ENCODE measurements around the gene NUDT17.

Gene NUDT17

DNA sequence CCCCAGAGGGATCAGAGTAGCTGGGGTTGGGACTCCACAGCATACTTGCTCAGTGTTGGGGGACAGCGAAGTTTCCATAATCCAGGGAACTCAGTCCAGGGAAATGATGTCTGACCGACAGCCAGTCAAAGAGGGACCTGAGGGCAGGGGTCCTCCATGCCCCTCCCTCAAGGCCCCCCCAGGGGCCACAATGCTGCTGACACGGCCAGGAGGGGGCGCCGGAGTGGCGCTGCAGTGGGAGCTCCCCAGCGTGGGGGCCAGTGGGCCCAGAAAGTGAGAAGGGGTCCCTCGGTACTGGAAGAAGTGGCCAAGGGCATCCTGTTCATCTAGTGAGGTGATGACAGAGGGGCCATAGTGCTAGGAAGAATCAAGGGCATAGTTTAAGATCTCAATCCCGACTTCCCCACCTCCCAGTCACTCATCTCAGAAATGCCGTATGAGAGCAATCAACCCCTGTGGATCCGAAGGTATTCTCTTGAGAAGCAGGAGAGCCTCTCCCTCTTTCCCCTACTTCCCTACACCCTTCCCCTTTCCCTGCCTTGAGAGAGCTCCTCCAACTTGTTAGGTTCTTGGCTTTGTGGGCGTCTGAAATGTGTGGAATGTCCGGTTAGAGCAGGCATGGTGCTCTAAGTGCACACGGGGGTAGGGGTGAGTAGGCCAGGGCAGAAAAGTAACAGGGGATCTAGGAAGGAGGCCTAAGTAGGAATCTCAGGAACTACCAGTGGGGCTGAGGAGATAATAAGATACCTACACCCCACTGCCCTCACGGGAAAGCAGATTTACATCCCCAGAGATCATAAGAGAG, 4.1 kb downstream of the NUDT17 start:
- no peak for DNase-seq

DNA sequence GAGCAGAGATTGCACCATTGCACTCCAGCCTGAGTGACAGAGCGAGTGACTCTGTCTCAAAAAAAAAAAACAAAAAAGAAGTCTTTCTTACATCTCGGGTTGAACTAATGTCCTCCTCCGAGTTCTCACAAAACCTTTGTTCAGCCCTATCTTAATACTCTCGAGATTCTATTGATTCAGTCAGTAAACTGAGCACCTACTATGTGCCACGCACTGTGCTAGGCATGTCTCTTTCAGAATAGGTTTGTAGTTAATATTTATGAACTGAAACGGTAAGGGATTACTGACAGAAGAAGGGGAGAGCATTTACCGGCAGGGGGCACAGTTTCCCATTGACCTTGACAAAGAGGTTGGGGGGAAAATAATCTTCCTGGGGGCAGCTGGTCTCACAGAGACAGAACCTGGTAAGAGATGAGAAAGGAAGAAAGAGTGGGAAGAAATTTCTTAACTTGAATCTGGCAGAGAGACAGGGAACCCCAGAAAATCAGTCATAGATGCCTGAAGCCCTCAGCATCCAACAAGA, 10.1 kb downstream of the NUDT17 start:
- no peak for DNase-seq

DNA sequence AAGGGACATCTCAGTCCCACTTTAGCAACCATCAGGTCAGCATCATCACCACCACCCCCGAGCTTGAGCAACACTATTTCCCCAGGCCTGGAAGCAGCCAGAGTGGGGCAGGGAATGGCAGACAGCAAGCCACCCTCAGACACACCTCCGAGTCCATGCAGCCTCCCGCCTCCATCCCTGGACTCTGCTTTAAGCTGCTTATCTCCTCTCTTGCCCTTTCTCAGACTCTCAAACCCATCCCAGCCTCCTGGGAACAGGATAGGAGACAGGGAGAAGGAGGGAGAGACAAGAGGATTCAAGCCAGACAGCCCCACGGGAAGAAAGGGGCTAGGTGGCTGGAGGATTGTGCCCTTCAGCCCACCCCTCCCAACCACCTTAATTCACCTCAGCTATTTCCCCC, 11.7 kb downstream of the NUDT17 start:
- no peak for DNase-seq

DNA sequence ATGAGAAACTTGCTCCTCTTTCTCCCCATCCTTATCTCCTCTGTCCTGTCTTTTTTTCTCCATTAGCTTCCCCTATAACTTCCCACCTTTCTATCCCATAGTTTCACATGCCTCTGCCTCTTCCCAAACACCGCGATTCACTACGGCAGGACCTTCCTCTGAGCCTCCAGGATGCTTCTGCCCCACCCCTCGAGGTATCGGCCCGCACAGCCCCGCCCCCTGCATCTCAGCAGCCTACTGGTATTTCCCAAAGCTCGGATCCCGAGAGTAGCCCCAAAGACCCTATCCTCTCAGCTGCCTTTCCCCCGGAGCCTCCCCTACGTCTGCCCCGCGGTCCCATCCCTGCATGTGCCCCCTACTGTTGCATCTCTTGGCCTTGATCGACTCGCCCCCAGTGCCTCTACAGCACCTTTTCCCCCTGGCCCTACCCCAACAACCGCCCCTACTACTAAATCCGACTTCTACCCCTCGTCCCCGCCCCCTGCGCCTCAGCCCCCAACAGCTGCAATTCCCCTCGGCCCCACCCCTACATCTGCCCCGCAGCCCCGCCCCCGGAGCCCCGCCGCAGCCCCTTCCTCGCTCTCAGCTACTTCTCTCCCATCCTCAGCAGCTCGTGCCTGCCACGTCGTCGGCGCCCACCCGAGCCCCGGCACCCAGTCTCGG, 12.9 kb downstream of the NUDT17 start:
- peak; percentile 48 to 61 for DNase-seq

DNA sequence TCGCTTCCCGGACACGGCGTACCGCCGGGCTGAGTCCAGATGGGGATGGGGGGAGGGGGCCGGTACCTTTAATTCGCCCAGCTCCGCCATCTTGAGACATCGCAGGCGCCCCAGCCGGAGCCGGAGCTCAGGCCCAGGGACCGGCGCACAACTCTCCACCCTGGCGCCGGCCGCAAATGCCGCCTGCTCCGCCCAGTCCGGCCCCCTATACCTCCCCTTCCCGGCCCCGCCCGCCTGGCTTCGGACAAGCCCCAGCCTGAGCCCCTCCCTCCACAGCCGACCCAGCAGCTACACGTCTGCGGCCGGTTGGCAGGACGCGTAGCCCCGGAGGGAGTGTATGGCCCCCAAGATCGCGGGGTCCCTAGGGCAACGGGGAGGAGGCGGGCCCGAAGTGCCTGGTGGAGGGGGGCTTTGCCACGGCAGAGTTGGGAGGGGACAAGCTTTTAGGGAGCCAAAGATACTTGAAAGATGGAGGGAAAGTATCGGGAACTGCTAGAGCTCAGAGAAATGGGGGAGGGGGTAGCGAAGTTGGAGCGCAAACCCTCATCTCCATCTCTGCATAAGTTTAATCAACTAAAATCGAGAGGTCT, 13.6 kb downstream of the NUDT17 start, which contains the start of gene PIAS3:
Gene PIAS3, minus strand, starts transcription at position 181 of the 590 bp plus-strand sequence. Its CDS starts 91 bp downstream, at position 90.
- DNase-seq: peak; percentile 75 to 76

DNA sequence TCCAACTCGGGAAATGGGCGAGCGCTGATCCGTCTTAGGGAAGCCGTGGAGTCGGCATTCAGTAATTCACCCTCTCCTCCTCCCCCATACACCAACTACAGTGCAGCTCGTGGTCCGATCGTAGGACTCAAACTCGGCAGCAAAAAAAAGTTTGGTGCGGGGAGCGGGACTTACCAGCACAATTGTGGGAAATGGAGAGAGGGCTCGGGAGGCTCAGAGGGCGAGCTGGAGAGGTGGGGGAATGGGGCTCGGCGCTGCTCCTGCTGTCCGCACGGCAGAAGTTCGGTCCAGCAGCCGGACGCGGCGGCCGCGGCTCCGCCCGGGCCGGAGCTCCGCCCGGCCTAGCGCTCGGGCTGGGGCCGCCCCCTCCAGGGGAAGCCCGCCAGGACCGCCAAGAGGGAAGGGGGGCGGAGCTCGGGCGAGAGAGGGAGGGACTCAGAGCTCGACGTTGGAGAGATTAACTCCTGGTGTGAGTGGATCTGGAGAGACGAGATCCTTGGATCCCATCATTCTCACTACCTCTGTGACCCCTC, 14.1 kb downstream of the NUDT17 start:
- DNase-seq: peak; percentile 69

DNA sequence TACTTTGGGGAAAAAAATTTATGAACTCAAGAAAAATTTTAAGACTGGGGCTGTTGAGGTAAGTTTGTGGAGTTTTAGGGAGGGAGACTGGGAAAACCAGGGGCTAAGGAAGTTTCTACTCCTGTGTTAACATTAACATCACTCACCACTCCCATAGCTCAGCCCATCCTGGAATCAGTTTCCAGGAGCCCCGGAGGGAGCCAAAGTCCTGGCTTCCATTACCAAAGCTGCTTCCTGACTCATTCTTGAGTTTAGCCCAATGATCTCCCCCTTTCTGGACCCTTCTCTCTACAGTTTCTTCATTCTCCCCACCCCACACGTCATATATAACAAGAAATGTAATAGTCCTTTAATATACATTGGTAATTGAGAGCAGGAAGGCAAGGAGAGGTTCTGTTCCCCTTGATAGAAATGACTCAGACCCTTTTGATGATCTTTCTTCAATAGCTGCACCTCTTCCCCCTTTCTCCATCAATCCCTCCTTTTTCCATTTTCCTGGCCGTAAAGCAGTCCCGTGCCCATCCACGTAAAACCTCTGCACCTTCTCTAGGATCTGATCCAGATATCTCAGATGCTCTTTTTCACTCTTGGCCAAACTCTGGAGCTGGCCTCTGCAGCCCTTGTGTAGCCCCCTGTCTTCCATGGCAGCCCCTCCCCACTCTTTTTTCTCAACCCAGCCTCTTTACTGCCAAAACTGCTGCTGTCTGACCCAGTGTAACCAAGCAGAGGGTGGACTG, 18.0 kb downstream of the NUDT17 start:
- no peak for DNase-seq

DNA sequence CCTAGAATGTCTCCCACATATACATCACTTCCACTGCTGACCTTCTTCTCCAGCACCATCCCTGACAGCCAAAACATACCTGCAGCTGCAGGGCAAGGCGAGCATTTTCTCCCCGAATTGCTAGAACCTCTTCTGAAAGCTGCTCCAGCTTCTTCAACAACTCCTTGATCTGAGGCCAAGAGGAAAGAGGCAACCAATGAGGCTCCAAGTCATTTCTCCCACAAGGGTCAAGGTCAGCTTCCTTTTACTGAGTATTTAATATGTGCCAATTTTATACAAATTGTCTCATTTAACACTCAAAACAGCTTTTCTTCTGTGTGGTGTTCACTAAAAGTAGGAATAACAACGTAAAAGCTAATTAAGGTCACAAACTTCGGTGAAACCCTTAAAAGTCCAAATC, 22.8 kb downstream of the NUDT17 start:
- DNase-seq: no peak

DNA sequence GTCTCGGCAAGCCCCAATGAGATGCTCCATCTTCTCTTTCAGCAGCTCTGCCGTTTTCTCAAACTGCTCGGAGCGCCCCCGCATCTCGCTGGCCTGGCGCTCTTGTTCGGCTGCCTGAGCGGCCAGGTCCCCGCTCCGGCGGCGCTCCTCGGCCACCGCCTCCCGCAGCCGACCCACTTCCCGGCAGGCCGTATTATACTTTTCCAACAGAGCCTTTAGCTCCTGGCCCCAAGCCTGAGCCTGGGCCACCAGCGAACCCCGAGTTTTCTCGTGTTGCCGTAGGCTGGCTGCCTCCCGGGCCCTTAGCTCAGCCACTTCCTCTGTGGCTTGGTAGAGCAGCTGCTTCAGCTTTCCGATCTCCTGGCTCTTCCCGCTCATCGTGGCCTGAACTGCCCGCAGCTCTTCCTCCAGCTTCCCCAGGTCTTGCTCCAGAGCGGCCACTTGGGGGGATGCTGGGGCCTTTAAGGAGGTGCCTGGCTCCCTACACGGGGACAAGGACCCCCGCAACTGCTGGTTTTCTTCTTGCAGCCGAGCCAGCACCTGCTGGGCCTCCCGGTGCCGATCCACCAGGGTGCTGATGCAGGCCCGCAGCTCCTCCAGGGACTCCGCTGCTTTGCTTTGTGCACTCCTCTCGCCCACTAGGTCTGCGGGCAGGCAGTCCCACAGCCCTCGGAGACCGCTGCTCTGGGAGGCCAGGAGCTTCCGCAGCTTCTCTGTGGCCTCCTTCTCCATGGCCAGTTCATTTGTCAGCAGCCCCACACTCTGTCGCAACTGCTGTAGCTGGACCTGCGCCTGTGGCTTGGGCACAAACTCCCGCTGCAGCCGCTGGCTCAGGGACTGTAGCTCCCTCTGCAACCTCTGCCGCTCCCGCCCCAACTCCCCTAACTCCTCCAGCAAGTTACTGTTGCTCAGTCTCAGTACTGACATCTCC, 26.8 kb downstream of the NUDT17 start:
- peak; percentile 19 to 32 for DNase-seq

DNA sequence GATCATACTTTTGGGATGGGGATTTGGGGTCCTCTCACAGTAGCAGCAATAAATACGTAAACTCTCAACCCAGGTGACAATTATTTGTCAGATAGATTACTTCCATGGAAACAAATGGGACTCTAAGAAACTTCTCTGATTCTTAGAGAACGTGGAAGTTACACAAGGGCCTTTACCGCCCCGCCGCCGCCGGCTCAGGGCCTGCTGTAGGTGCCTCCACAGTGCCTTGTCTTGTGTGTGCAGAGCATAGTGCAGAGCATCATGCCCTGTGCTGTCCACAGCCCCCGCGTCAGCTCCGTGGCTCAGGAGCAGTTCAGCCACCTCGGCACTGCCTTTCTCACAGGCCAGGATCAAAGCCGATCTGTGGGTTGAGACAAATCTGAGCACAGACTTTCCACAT, 29.2 kb downstream of the NUDT17 start:
- DNase-seq: no peak

DNA sequence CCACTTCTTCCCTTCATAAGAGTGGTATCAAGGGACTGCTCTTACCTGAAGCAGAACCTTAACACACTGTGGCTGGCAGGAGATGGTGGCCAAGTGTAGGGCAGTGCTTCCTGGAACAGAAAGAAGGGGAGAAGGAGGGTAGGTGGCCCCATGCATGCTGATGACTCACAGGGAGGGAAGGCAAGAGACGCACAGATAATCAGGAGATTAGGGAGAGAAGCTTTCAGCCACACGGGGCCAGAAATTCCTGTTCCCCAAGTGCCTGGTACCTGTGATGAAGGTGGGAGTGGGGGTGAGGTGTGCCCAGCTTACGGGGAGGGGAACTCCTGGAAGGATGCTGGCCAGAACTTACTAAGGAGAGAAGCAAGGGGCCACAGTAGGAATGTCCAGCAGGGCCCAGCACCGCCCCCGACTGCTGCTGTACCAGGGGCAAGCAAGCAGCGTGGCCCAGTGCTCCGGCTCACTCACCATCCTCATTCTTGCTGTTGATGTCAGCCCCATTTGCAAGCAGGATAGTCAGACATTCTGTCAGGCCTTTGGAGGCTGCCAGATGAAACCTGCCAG, 32.6 kb downstream of the NUDT17 start:
- DNase-seq: no peak

DNA sequence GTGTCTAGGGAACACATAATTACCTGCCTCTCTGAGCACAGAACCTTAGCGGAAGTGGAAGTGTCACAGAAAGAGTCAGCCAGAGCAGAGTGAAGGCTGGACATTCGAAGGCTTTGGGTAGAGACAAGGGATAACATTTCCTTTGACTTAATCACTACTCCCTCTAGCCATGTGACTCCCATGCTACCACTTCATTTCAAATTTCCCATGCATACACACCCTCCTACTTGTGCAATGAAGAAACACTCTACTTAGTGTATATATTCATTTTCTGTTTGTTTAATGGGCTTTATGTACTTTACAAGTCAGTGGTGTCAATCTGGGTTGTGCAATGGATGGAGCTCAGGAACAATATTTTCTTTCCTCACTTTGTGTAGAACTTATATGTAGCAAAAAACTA, 33.3 kb downstream of the NUDT17 start:
- no peak for DNase-seq

DNA sequence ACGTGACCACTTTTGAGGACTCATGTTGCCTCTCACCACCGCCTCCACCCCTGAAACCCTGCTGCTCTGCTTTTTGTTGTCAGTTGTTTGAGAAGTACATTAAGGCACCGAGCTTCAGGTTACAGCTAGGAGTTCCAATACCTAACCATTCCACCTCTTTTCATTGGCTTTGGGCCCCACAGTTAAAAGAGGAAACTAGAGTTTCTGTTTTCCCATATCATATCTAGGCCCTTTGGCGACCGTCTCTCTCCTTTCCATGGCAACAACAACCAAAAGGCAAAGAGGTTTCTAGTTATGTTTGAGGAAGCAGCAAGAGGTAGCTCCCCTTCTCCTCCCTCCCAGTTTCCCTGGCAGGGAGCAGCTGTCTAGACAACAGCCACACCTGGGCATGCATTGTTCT, 34.3 kb downstream of the NUDT17 start:
- DNase-seq: no peak

DNA sequence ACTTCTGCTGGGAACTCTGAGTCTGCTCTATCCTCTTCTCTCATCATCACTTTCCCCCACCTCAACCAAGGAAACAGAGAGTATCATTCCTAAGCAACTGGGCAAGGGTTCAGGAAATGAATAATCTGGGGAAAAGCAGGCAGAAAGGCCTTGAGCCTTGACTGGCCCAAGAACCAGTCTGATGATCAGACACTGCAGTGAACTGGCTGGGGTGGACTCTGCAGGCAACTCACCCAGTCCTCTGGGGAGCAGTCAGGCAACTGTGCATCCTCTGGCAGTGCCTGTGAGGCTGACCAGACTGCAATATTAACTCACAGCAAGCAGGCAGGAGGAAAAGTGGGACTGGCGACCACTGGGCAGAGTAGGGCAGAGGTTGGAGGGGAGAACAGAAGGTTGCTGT, 39.2 kb downstream of the NUDT17 start:
- DNase-seq: no peak

DNA sequence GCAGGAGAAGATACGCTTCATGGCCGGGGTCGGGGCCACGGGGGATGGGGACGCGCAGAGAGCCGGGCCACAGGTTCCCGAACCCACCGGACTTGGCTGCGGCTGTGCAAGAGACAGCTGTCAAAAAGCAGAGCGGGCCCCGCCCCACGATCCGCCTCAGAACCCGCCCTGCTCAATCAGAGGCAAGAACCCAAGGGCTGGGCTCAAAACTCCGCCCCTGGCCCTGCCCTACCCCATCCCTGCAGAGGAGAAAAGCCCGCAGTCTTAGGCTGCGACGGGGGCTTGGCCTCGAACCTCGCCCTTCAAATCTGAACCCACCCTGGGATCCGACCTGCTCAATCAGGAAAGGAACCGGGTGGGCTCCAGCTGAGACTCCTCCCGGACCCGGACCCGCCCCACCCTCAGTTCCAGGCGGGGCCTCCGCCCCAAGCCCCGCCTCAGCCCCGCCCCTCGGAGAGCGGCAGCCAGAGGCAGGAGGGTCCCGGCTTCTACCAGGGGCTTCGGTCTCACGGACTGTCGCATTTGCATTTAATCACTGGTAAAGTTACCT, 40.4 kb downstream of the NUDT17 start, which contains the start of gene ANKRD35:
Gene ANKRD35, minus strand, starts transcription at position 129 of the 550 bp plus-strand sequence. Its CDS starts 108 bp downstream, at position 21.
- peak; percentile 82 to 84 for DNase-seq

DNA sequence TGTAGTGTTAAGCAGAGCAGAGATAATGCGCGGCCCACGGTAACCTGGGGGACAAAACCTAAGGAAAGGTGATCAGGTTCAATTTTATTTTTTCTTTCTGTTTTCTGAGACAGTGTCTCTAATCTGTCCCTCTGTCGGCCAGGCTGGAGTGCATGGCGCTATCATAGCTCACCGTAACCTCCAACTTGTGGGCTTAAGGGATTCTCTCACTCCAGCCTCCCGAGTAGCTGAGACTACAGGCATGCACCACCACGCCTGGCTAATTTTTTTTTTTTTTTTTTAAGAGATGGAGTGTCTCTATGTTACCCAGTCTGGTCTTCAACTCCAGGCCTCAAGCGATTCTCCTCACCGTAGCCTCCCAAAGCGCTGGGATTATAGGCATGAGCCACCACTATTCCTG, 41.0 kb downstream of the NUDT17 start:
- DNase-seq: no peak

DNA sequence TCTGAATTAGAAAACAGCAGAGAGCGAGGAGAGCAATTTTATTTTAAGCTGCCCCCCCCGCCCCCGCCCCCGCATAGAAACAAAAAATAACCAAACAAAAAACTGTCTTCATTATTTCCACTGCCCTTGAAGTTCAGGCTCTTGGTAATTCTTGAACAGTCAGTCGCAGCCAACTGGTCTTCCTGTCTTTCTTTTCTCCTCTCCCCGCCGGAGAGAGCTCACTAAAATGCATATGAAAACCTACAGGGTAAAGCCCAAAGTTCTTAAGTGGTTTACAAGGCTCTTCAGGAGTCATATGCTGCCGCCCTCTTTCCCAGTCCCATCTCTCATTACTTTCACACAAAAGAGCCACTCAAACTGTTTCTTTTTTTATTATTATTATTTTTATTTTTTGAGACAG, 41.4 kb downstream of the NUDT17 start:
- no peak for DNase-seq

DNA sequence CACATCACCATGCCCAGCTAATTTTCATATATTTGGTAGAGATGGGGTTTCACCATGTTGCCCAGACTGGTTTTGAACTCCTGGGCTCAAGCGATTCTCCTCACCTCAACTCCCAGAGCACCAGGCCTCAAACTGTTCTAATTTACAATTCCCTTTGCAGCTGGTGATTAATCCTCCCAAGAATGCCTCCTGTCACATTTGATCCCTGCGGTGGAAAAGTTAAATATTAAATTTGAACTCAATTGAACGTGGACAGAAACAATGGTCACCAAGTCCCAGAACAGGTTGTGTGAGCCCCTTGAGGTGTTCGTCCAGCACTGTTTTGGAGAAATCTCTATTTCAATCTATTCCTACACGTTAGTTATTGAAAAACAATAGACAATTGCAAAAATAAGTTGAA, 42.2 kb downstream of the NUDT17 start:
- no peak for DNase-seq

DNA sequence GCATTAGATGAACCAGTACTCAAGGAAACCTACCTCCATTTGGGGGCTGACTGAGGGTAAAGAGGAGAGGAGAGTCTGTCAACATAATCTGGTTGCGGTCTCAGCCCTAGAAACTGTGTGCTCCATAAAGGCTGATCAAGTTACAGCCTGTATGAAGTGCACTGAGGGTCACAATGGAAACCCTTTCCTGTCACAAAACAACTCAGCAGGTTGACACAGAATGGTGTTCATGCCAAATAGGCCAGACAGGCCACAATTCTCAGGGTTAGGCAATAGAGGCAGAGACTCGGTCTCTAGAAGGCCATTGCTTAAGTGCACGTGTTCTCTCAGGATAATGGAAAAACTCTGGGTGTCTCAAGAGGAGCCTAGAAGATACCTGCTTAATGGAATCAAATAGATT, 44.3 kb downstream of the NUDT17 start:
- DNase-seq: no peak

DNA sequence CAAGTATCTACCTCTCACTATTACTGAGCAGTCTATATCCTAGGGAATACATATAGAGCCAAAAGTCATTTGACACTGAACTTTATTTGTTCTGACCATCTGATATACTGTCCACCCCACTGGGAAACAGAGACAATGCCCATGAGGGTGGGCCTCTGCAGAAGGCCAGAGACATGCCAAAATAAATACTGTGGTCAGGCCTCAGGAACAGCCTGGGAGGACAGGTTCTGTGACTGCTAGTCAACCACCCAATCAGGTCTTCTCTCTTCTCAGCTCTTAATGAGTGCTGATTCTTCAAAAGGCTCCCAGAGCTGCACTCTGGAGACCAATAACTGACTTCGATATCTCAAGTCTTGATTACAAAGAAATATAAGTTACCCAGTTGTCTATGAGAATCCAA, 45.7 kb downstream of the NUDT17 start:
- DNase-seq: no peak

Measured in activated CD4-positive, alpha-beta T cell treated with anti-CD3 and anti-CD28 coated beads for 4 hours (primary cell).